OCI-LY7 (cell line): ENCODE data around the gene BTBD7.

ENCODE experiments used
- CTCF ChIP-seq: fragments of 200-600 bp; sonication (generic); conservative IDR thresholded peaks from 2 replicates; pipeline ENCODE4 v1.5.1; 2014; ENCODE audit warnings: mild to moderate bottlenecking, antibody characterized with exemption, low read length, moderate library complexity, mixed read lengths
- EZH2phosphoT487 ChIP-seq: fragments of 200-600 bp; sonication (generic); IDR thresholded peaks from 2 replicates; pipeline ENCODE4 v1.6.1; 2018; ENCODE audit warnings: low read depth, borderline replicate concordance, mild to moderate bottlenecking, mixed run types, antibody characterized with exemption, low read length, moderate library complexity, mixed read lengths

- TF ChIP-seq CTCF (no peak), EZH2phosphoT487 (no peak)
These were observed 63.3 kb downstream of the BTBD7 start for GRCh38 chr14:93269341-93270068.
